ENCODE data around the gene METTL1.
A peak's percentile ranks its signal among the peaks of the same experiment; 100 is the strongest.

The METTL1 gene

GRCh38 chr12:57766464-57767304 lies 5.2 kb downstream of the METTL1 start, which contains the start of gene CYP27B1:
Gene CYP27B1, minus strand, starts transcription at chr12:57767078. Its CDS starts 37 bp downstream, at chr12:57767041.
- no peak for DNase-seq

DNA sequence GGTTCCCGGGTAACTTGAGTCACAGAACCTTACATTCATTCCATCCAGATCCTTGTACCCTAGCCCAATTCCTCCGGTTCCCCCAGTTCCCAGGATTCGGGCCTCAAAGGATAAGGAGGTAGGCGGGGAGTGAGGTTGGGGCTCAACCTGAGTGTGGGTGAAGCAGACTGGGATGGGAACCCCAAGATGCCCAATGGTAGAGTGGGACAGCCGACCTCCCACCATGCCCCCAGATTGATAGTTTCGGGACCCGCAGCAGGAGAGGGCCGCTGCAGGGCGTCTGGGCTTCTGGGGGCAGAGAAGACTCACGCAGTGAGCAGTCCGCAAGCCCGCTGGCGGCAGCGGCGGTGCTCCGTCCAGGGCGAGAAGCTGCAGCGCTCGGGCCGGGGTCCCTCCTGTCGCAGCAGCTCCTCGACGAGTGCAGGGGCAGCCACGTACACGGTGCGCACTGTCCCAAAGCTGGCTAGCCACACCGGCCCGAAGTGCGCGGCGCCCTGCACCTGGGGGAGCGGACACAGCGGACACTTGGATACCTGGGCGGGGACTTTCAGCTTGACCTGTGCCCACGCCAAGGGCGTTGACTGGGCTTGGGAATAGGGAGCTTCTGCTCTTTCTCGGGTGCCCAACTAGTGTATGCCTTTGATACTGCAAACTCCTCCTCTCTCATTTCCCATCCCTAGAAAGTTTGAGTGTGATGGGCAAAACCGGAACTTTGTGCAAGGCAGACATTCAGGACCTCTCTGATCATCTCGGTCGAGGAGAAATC lies 6.0 kb downstream of the METTL1 start:
- peak; percentile 31 for DNase-seq

DNA sequence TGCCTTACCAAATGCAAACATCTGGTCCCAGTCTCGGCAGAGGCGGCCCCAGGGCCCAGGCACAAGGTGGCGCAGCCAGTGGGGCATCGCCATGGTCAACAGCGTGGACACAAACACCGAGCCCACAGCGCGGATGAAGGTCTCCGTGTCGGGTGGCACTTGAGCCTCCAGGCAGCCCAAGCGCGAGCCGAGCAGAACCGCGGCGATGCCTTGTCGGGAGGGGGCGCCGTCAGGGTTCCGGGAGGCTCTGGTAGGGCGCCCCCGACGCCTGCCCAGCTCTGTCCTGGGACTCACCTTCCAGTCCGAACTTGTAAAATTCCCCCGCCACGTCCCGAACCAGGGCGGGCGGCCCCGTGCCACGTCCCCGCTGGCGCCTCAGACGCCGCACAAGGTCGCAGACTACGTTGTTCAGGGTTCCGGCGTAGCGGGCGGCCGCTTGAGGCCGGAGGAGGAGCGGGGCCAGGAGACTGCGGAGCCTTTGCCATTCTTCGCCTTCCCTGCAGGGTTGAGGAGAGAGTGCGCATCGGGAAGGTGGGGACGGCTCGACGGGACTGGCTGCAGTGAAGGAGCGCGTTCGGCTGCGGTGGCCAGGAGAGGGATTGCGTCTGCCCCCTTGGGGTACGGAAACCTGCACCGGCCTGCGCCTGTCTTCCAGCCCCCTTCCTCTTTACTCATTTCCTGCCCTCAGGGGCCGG lies 6.8 kb downstream of the METTL1 start:
- DNase-seq: peak; percentile 68

GRCh38 chr12:57764662-57765002 lies 7.3 kb downstream of the METTL1 start:
- DNase-seq: no peak

DNA sequence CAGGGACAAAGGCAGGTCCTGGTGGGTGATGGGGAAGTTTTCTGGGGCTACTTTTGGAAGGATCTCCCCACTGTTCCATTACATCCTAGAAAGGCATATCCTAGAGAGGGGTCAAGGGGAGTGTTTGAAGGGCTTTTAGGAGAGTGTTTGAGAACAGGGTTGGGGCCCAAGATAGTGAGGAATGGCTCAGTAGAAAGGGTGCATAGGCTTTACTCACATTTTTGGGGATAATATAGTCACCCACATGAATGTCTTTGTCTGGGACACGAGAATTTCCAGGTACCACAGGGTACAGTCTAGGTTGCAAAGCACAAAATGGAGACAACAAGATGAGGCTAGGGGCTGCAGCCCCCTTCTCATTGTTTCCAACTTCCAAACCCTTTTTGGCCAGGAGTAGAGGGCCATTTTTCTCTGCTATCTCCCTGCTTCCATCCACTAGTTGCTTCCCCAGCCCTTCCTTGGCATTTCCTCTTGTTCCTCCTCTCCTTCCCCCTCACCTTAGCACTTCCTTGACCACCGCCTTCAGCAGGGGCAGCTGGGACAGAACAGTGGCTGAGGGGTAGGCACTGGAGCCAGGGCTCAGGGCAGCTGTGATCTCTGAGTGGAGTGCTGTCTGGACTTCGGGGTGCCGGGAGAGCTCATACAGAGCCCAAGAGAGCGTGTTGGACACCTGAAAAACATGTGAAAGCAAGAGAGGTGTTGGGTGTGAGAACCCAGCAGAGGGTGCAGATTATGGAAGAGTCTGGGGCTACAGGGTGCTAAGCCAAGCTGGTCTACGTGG lies 7.8 kb downstream of the METTL1 start:
- DNase-seq: no peak

DNA sequence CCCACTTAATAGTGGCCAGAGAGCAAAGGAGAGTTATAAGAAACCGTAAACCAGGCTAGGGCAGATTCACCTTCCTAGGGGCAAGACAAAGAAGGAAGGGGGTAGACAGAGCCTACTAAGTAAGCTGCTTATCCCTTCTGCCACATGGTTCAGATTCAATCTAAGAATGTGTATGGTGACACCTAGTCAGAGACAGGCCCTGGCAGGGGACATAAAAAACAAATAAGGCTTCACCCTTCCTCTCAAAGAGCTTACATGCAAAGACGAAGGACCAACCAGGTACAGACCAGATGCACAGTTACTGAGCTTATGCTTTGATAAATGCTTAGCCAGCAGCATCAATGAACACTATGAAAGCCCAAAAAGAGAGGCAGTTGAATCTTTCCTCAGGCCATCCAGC lies 9.4 kb downstream of the METTL1 start:
- DNase-seq: no peak

DNA sequence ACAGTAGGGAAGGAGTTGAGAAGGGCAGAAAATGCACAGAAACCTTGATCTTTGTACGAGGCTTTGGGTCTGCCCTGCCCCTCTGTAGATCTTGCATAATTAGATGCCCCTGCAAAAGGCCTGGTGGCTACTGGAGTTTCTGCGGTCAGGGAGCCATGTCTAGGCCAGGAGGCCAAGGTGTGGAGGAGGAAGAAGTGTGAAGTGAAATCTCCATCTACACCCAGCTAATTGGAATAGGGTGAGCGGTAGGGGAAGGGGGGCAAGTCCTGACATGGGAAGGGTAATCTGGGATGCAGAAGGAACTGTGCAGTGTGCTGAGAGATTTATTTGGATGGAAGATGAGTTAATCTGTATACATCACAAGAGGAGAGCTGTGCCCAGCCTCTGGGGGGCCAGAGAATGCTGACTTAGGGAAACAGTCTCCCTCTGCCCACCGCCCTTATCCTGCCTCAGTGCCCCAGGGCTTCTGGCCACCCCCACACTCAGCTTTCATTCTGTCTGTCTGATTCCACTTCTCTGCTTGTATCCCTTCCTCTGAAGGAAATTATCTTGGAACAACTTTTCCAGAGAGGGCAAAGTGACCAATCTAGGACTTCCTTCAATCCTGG lies 10.4 kb downstream of the METTL1 start:
- DNase-seq: no peak

DNA sequence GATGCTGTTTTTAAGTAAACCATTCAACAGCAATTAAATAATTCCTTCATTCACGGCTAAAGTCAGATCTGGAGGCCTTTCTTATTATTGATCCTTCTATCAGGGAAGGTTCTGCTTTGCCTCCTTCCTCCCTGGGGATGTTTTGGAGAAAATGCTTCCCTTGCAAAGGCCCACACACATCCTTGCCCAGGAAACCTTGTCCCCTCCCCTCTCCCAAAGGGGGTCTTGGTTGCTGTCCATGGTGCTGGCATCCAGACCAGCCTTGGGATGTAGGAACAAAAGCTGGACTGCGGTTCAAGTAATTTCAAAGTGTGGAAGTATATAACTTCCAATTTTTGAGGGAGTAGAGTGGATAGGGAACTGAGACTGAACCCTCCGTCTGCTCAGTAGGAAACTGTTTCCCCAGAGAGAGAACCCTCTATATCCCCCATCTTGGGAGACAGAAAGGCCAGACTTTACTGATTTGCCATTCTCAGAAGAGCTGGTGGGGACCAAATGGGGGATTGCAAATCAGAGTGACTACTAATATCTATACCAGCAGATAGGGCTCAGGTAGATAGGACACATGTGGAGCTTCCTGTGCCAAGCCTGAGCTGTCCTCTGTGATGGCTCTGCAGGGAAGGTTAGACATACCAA lies 11.4 kb downstream of the METTL1 start:
- no peak for DNase-seq

DNA sequence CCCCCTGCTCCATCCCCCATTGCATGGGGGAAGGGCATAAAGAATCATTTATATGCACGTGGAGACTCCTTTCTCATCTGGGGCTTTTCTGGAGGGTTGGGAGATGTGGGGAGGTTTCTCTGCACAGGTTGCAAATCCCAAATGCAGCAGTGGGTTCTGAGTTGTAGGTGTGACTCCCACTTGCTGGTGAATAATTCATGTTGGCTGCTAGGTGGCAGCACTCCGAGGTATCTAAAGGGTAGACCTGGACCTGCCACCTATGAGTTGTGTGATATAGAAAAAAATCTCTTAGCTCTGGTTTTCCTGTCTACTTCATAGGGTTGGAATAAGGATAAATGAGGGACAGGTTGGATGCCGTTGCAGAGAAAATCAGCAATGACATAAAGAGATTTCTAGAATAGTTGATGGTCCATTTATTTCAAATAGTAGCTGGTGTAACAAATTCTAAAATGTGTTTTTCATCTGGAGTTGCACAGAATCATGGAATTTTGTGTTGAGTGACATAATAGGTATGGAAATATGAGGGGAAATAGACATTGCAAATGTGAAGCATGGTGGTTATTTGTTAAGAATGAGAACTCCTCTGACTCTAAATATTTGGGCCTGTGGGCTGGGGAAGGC lies 12.4 kb downstream of the METTL1 start:
- DNase-seq: no peak

DNA sequence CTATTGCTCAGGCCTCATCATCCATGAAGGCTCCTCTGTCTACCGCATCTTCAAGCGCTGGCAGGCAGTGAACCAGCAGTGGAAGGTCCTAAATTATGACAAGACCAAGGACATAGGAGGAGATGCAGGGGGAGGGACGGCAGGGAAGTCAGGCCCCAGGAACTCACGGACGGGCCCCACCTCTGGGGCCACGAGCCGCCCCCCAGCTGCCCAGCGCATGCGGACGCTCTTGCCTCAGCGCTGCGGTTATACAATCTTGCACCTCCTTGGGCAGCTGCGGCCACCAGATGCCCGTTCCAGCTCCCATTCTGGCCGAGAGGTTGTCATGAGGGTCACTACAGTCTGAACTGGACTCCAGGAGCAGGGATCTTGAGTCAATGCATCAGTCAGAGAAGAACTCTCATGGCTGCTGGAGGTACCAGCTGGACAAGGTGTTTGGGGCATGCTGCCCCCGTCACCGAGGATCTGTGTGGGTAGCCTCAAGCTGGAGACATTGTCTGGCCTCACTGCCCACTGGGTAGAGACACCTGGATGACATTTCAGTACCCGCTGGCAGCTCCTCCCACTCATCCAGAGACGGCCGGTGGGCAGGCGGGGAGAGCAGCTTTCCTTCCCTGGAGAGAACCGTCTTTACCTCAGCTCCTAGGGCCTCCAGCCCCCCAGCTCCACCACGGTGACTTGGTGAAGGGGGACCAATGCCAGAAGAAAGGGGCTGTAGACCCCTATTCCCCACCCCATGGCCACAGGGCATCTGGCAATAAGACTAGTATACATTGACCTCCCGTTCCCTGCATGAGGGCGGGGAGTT lies 13.1 kb downstream of the METTL1 start:
- no peak for DNase-seq

GRCh38 chr12:57757771-57758170 lies 14.1 kb downstream of the METTL1 start:
- peak; percentile 15 for DNase-seq

DNA sequence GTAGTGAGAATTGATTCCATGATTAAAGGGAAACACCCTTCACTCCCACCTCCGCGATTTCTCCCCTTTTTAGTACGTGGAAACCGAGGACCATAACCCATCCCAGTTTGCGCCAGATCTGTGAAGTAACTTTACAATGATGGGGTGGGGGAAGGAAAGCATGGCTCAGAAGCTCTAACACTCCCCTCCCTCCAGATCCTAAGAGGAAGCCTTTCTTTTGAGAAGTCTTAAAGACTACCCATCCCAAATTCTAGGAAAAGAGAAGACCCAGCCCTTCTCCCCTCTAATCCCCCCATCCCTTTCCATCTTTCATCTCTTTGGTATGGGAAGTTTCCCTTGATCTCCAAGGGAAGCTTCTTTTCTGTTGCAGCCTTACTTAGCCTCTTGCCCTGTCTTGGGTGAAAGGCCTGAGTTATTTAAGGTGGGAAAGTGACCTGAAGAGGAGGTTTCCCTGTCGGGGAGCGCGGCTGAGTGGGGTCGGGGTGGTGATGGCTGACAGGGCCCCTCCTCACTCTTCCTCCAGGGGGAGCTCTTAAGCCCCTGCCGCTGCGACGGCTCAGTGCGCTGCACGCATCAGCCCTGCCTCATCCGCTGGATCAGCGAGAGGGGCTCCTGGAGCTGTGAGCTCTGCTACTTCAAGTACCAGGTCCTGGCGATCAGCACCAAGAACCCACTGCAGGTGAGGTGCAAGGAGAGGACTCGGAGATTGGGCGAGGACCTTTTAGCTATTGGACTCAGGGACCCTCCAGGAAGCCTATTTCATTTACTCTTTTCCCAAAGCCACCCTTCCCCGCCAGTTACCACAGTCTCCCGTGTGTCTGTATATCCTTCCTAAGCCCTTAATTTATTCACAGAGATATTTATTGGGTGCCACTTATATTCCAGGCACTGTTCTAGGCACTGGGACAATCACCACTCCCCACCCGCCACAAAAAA lies 15.2 kb downstream of the METTL1 start:
- DNase-seq: peak; percentile 74

GRCh38 chr12:57755454-57756372 lies 16.2 kb downstream of the METTL1 start:
- DNase-seq: peak; percentile 62

GRCh38 chr12:57755194-57755453 lies 16.8 kb downstream of the METTL1 start:
- no peak for DNase-seq

DNA sequence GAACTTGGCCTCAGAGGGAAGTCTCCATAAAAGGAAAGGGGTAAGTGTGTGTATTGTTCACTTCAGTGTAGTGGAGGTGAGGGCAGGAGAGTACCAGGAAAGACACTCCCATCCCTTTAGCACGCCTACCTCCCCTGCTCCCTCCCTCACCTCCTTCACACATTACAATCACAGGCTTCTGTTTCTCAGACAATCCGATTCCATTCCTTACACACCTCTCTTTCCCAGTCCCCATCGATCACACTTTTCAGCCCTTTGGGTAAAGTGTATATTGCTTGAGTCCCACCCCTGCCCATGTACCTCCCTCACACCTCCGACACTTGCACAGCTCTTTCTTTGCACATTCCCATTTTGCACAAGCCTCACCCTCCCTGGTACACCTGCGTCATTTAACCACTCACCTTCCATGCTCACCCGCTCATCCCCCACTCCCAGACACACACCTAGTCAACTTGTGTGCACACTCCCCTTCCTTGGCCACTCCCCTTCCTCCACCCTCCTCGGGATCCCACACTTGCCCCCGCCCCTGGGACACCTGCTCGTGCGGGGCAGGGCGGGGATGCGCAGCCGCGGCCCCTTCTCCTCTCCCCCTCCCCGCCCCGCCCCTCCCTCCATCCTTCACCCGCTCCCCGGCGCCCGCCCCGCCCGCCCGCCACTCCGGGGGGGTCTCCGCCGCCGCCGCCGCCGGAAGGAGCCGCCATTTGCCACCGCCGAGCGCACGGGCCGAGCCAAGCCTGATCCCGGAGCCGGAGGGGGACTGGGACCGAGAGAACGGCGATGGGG lies 17.3 kb downstream of the METTL1 start, which contains the start of gene MARCHF9:
Gene MARCHF9 (plus strand): TSS at position 693 of the 783 bp plus-strand sequence. CDS start 426 bp downstream, outside the sequence.
- DNase-seq: peak; percentile 85

DNA sequence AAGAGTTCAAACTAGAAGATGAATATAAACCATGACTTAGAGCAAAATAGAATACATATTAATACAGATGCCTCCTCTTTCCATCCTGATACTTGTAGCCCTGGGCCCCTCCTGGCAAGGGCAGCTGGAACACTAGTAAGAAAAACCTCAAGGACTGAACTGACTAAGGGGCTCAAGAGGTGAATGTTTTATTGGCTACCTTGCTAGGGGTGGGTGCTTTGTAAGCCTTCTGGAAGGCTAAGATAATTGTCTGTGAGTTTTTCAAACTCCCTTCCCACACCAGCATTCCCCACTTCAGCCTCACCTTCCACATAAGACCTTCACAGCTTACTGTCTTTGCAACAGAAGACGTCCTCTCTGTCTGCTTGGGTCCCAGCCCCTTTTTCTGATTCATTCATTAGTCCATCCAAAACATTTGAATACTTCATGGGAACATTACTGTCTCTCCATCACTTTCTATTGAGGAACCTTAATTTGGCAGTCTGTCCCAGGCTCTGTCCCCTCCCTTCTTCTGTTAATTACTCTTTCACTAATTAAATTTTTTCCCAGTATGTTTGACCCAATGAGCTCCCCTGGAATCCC lies 18.1 kb downstream of the METTL1 start:
- no peak for DNase-seq

DNA sequence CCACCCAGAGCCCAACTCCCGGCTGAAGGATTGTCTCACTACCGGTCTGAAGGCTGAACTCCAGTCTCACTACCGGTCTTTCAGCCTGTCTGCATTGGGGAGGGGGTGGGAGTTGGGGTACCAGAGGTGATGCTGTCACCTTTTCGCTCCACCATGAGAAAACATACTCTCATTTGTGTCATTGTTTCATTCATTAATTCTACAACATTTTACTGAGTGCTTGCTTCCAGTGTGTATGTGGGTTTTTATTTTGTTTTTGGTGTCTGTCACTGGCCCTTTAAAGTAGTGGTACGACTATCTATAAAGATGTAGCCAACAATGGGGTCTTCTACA lies 19.3 kb downstream of the METTL1 start:
- DNase-seq: no peak
